GM18907 (cell line): ENCODE measurements around the gene SLC39A6.
"Not testable (repeated sequence)": the region's sequence is repeated elsewhere in the genome, so short reads cannot be mapped to it uniquely, and the experiment has no call there.

ENCODE experiments used
- ATAC-seq: cut with Tn5 transposase; IDR thresholded peaks from one replicate; pipeline ENCODE4 v1.9.1; 2021; ENCODE audit warnings: mild to moderate bottlenecking, moderate library complexity; ENCODE audit not compliant: unreplicated experiment

SLC39A6 gene, protein sequence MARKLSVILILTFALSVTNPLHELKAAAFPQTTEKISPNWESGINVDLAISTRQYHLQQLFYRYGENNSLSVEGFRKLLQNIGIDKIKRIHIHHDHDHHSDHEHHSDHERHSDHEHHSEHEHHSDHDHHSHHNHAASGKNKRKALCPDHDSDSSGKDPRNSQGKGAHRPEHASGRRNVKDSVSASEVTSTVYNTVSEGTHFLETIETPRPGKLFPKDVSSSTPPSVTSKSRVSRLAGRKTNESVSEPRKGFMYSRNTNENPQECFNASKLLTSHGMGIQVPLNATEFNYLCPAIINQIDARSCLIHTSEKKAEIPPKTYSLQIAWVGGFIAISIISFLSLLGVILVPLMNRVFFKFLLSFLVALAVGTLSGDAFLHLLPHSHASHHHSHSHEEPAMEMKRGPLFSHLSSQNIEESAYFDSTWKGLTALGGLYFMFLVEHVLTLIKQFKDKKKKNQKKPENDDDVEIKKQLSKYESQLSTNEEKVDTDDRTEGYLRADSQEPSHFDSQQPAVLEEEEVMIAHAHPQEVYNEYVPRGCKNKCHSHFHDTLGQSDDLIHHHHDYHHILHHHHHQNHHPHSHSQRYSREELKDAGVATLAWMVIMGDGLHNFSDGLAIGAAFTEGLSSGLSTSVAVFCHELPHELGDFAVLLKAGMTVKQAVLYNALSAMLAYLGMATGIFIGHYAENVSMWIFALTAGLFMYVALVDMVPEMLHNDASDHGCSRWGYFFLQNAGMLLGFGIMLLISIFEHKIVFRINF

DNA sequence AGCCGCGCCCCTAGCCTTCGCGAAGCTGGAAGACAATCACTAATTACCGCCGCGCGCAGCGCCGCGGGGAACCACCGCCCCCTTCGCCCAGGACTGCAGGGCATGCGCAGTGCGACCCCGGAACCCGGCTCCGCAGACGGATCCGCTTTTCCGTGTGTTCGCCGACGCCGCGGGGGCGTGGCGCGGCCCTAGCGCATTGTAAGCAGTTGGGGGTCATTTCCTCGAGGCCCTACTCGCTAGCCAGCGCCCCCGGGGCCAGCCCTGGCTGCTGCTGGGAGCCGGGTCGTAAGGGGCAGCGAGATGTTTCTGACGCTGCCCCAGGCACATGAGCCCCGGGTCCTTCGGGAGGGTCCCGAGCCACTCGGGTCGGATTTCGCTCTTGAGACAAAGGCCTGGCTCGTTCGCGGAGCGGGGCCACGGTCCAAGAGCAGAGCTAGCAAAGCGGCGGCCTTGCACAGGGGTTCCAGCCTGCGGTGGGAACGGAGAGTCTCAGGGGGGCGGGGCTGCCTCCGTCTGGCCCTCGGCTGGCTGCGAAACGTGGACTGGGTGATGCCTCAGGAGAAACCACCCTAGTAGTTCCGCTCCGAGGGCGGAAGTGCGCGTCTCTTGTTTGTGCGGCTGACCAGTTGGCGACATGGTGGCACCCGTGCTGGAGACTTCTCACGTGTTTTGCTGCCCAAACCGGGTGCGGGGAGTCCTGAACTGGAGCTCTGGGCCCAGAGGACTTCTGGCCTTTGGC lies at the start of gene SLC39A6, which contains the start of gene ELP2:
TSS of gene SLC39A6 (minus strand) at position 41 of the 739 bp plus-strand sequence. CDS start 2,333 bp downstream, outside the sequence.
TSS of gene ELP2 (plus strand) at position 600 of the 739 bp plus-strand sequence. CDS start at position 635, 35 bp downstream.
- ATAC-seq: peak; percentile 95

DNA sequence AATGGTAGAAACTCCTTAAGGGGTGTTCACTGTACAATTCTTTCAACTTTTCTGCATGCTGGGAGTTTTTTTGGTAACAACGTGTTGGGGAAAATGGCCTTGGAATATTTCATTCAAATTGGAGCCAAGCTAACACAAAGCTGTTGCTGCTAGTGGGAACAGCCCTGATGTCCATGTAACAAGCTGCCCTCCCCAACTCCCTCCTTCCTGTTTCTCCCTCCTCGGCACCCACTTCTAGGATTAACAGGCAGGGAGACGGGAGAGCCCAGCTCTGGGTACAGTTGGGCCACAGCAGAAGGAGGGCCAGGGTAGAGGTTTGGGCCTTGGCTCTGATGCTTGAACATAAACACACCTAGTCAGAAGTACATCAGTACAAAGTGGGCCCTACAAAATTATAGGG lies 48.8 kb upstream of the SLC39A6 start:
- no peak for ATAC-seq

- ATAC-seq: no peak
Measured at GRCh38 chr18:36176711-36177110, 47.6 kb upstream of the SLC39A6 start.

GRCh38 chr18:36176177-36176584 lies 47.0 kb upstream of the SLC39A6 start:
- ATAC-seq: no peak

GRCh38 chr18:36175481-36175880 lies 46.3 kb upstream of the SLC39A6 start:
- no peak for ATAC-seq

- ATAC-seq: no peak
Measured at GRCh38 chr18:36169938-36170337, 40.8 kb upstream of the SLC39A6 start.

DNA sequence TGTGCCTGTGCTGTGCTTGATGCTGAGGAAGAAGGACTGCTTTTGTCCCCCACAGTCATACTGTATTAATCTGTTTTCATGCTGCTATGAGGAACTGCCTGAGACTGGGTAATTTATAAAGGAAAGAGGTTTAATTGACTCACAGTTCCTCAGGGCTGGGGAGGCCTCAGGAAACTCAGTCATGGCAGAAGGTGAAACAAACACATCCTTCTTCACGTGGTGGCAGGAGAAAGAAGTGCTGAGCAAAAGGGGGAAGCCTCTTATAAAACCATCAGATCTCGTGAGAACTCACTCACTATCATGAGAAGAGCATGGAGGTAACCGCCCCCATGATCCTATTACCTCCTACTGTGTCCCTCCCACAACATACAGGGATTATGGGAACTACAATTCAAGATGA lies 39.2 kb upstream of the SLC39A6 start:
- not testable (repeated sequence) for ATAC-seq

DNA sequence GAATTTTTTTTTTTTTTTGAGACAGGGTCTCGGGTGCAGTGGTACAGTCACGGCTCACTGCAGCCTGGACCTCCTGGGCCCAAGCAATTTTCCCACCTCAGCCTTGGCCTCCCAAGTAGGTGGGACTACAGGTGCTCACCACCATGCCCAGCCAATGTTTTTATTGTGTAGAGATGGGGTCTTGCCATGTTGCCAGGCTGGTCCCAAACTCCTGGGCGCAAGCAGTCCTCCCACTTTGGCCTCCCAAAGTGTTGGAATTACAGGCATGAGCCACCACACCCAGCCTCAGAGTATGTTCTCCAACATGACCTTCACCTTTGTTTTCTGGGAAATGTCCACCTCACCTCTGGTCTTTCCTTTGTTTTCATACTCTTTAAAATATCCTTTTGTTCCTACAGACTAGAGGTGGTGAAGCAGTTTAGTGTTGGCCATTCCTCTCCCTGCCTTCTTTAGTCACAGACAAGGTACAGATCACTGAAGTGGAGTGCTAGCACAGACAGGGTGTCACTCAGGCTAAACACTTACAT lies 38.6 kb upstream of the SLC39A6 start:
- no peak for ATAC-seq

- no peak for ATAC-seq
Measured at GRCh38 chr18:36162981-36163380, 33.8 kb upstream of the SLC39A6 start.

GRCh38 chr18:36160959-36161371 lies 31.8 kb upstream of the SLC39A6 start:
- no peak for ATAC-seq

DNA sequence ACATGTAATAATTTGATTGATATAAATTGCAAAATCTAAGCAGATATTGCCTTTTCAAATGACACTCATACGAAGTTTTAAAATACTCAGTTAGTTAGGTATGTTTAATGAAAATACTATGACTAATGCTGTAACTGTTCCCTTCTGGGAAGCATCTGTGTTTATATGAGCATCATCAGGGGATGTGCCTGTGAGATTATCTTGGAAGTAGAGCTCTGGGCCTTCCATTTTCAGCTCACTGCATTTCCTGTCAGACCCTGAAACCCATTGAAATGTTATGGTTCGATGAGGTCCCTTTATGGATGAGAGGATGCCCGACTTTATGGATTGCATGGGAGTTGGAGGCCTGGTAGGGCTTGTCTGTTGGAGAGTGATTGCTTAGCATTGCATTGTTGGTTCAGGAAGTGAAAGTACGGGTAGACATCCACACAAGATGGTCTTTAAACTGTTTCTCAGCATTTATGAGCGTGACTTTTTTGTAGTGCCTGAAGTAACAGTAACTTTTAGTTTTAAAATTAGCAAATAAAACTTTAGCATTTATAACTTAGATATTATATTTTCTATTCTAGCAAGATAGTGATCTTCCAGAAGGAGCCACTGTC lies 29.2 kb upstream of the SLC39A6 start:
- ATAC-seq: no peak

DNA sequence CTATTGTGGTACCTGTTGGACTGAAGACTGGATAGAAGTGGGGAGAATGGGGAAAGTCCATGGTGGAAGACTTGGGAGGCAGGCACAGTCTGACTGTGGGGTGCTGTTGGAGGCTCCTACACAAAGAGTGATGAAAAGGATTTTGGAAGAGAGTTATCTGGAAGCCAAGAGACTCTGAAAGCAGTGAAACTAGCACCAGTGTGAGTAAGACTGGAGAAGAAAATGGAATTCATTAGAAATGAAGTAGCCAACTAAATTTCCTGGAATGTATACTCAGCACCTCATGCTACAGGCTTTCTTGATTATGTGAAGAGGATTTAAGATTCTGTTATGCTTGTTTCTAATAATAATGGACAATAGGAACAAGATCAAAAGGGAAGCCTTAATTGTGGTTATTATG lies 28.3 kb upstream of the SLC39A6 start:
- no peak for ATAC-seq

DNA sequence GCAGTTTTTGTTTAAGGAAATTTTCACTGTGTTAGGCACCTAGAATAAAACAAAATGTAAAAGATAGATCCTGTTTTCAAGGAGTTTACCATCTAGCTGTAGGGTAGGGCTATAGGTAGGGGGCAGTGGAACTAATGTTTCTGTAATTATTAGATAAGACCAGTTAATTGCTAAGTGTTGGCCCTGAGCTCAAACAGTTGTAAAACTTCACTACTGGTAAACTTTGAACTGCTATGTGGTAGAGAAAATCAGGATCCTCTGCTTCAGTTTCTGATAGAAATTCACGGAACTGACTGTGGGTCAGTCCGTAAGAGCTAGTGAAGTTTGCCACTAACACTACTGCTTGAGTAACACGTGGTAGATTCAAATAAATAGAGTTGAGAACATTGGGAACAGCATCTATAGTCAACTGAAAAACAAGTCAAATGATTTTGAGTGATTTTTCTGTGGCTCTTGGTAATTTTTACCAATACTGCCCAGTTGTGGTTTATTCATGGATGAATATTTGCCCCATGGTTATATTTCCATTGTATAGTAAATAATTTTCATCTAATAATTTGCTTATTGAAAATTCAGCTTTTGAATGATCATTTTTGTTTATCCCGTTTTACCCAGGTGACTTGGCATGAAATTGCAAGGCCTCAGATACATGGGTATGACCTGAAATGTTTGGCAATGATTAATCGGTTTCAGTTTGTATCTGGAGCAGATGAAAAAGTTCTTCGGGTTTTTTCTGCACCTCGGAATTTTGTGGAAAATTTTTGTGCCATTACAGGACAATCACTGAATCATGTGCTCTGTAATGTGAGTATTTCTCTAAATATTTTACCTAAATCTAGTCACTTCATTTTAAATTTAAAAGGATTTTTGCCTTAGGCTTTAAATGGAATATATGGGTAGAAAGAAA lies 27.0 kb upstream of the SLC39A6 start:
- no peak for ATAC-seq

DNA sequence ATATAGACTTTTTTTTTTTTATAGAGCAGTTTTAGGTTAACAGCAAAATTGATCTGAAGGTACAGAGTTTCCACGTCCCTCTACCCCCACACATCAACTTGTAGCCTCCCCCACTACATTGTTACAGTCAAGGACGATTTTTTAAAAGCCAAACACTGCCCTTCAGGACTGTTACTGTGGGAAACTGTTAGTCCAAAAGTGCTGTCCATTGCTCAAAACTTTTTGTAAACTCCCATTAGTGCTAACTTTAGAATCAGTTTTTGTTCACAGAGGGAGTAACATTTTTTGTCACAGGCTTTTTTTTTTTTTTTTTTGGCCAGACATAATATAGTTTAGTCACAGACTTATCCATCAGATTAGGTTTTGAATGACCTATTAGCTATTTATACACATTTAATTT lies 24.6 kb upstream of the SLC39A6 start:
- no peak for ATAC-seq

GRCh38 chr18:36153203-36153602 lies 24.1 kb upstream of the SLC39A6 start:
- no peak for ATAC-seq

- ATAC-seq: no peak
Measured at GRCh38 chr18:36152781-36153180, 23.6 kb upstream of the SLC39A6 start.

DNA sequence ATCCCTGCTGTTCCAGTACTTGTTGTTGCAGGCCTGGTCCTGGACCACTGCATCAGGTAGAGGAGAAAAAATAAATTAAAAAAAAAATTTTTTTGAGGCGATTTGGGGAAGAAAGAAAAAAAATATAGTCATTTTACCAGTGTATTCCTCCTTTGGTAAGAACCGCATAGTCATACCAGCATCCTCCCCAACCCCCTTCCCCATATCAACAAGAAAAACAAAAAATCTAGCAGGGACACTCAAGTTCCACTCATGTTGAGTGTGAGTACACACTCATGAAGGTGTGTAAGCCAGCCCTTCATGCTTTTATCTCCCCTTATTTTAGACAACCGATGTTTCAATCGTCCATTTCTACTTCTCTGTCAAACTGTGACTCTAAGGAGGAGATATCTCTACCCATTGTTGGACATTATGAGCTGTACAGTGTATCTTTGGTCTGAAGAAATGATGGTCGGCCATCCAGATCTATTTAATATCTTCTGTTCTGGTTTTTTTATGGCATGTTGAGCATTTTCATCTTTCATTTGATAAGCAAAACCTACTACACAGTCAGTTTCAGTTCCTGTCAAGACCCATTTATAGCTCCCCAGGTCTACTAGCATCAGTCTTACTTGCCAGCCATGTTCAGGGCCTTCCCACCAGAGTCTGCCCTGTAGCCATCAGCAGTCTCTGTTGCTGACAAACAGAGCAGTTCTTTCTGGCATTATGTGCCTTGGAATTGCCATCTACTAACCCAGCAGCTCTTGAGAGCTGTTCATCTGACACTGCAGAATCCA lies 20.6 kb upstream of the SLC39A6 start:
- peak; percentile 92 for ATAC-seq

DNA sequence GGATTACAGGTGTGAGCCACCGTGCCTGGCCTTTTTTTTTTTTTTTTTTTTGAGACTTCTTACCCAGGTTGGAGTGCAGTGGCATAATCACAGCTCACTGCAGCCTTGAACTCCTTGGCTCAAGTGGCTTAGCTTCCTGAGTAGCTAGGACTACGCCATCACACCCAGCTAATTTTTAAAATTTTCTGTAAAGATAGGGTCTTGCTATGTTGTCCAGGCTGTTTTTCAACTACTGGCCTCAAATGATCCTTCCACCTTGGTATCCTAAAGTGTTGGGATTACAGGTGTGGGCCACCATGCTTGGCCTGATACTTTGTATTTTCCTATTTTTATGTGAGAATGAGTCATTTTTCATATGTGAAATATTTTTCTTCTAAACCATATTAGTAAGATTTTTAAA lies 14.3 kb upstream of the SLC39A6 start:
- ATAC-seq: no peak

GRCh38 chr18:36142751-36143150 lies 13.6 kb upstream of the SLC39A6 start:
- ATAC-seq: no peak
